ENCODE measurements around the gene MRI1. TPM values are rescaled to one million over a fixed set of nuclear protein-coding genes. Genes with fewer than 3 reads are reported as not detected.

Gene MRI1
- total and polyA plus RNA-seq, 2 donors (not counting 1 experiment from before 2014, with no cell fraction given), result 75.5 to 118 TPM

DNA sequence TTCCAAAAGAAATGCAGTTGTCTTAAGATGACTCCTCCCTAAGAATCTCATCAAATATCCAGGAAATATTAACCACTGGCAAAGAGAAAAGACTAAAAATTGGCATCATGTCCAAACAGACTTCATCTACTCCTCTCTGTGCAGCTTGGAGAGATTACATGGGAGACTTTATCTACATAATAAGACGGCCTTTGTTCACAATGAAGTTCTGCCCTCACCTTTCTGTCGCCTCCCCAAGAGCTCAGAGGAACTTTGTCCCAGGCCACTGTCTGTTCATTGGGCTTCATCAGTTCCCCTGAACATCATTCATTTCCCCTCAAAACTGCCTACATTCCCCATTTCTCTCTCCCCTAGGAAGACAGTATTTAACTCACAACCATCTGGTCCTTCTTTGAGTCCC lies 22.4 kb upstream of the MRI1 start:
- Histone ChIP-seq H3K36me3 (replicated peaks in 1 of 2; ENCODE audit: control extremely low read depth in 1 of 2, control insufficient read depth in 1 of 2, extremely low read depth in 1 of 2, insufficient read depth in 2 of 2, low read length in 1 of 2) (no peaks in the 10 kb centered on the region), H3K9ac (ENCODE audit: low read length) (no peak overlapping the region), H3K27me3 (replicated peaks in 1 of 4; ENCODE audit: control extremely low read depth in 1 of 4, control insufficient read depth in 3 of 4, insufficient read depth in 4 of 4, low read length in 3 of 4) (no peaks in the 10 kb centered on the region), H3K4me2 (replicated peaks; ENCODE audit: low read depth, low read length, poor library complexity, severe bottlenecking) (no peak overlapping the region), H3K79me2 (ENCODE audit: control insufficient read depth, insufficient read depth, low read length) (no peaks in the 10 kb centered on the region), H3K4me1 (ENCODE audit: control insufficient read depth in 2 of 2, insufficient read depth in 2 of 2, low read length in 2 of 2) (no peaks in the 10 kb centered on the region), H4K20me1 (ENCODE audit: control insufficient read depth, insufficient read depth, low read length, poor library complexity, severe bottlenecking) (no peaks in the 10 kb centered on the region), H3K4me3 (ENCODE audit: control extremely low read depth in 1 of 5, extremely low read depth in 1 of 5, insufficient read depth in 1 of 5, low read depth in 2 of 5, low read length in 4 of 5) (no peak overlapping the region), H3K9me3 (ENCODE audit: control extremely low read depth in 1 of 3, control insufficient read depth in 2 of 3, insufficient read depth in 1 of 3, low read length in 2 of 3) (no peaks in the 10 kb centered on the region), H3K27ac (ENCODE audit: low read length in 2 of 2) (no peak overlapping the region), H2AFZ (ENCODE audit: insufficient read depth, low read depth, low read length, poor library complexity, severe bottlenecking) (no peak overlapping the region)
- ChIA-PET POLR2A (interaction anchor here (0.5 kb wide), 1 partner anchor 46 kb away, joined by 6 read pairs; no protein-coding TSS in a partner anchor), CTCF (interaction anchor here (0.6 kb wide), 1 partner anchor 49 kb away, joined by 3 read pairs; no protein-coding TSS in a partner anchor)
- Mint-ChIP-seq H3K9me3 (ENCODE audit: insufficient read depth) (no peaks in the 10 kb centered on the region), H3K27me3 (no peaks in the 10 kb centered on the region), H3K4me3 (no peak overlapping the region), H3K4me1 (peaks cover 2% of the 10 kb centered on the region), H3K27ac (no peak overlapping the region)
- 83% methylated on average over 1 of the region's 2 CpGs for WGBS (ENCODE audit: insufficient coverage)
- no peak for ATAC-seq (ENCODE audit: low read depth)
- no peak for TF ChIP-seq EZH2 (IDR thresholded peaks at IDR 0.05; ENCODE audit: borderline replicate concordance, insufficient read depth, low read depth, low read length, poor library complexity, severe bottlenecking)
- TF ChIP-seq, protein P1, sequence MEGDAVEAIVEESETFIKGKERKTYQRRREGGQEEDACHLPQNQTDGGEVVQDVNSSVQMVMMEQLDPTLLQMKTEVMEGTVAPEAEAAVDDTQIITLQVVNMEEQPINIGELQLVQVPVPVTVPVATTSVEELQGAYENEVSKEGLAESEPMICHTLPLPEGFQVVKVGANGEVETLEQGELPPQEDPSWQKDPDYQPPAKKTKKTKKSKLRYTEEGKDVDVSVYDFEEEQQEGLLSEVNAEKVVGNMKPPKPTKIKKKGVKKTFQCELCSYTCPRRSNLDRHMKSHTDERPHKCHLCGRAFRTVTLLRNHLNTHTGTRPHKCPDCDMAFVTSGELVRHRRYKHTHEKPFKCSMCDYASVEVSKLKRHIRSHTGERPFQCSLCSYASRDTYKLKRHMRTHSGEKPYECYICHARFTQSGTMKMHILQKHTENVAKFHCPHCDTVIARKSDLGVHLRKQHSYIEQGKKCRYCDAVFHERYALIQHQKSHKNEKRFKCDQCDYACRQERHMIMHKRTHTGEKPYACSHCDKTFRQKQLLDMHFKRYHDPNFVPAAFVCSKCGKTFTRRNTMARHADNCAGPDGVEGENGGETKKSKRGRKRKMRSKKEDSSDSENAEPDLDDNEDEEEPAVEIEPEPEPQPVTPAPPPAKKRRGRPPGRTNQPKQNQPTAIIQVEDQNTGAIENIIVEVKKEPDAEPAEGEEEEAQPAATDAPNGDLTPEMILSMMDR (IDR thresholded peaks at IDR 0.05), result no peak
- intact Hi-C loops (cut with micrococcal nuclease), result loop anchor here (10.0 kb wide), 1 partner anchor 1813 kb away; no protein-coding TSS in a partner anchor
- DNase-seq, result no peak

- Histone ChIP-seq H3K27ac (ENCODE audit: low read length in 2 of 2) (no peak overlapping the region), H3K27me3 (replicated peaks in 1 of 4; ENCODE audit: control extremely low read depth in 1 of 4, control insufficient read depth in 3 of 4, insufficient read depth in 4 of 4, low read length in 3 of 4) (no peaks in the 10 kb centered on the region), H3K4me2 (replicated peaks; ENCODE audit: low read depth, low read length, poor library complexity, severe bottlenecking) (no peak overlapping the region), H2AFZ (ENCODE audit: insufficient read depth, low read depth, low read length, poor library complexity, severe bottlenecking) (no peak overlapping the region), H3K9ac (ENCODE audit: low read length) (no peak overlapping the region), H3K4me3 (ENCODE audit: control extremely low read depth in 1 of 5, extremely low read depth in 1 of 5, insufficient read depth in 1 of 5, low read depth in 2 of 5, low read length in 4 of 5) (no peak overlapping the region), H3K4me1 (ENCODE audit: control insufficient read depth in 2 of 2, insufficient read depth in 2 of 2, low read length in 2 of 2) (peaks cover 3 to 5% of the 10 kb centered on the region in 2 donors), H3K36me3 (replicated peaks in 1 of 2; ENCODE audit: control extremely low read depth in 1 of 2, control insufficient read depth in 1 of 2, extremely low read depth in 1 of 2, insufficient read depth in 2 of 2, low read length in 1 of 2) (no peaks in the 10 kb centered on the region), H3K9me3 (ENCODE audit: control extremely low read depth in 1 of 3, control insufficient read depth in 2 of 3, insufficient read depth in 1 of 3, low read length in 2 of 3) (peaks cover 0 to 5% (median 0%) of the 10 kb centered on the region in 3 donors), H3K79me2 (ENCODE audit: control insufficient read depth, insufficient read depth, low read length) (peaks cover under 1% of the 10 kb centered on the region), H4K20me1 (ENCODE audit: control insufficient read depth, insufficient read depth, low read length, poor library complexity, severe bottlenecking) (no peaks in the 10 kb centered on the region)
- DNase-seq (no peak), ATAC-seq (ENCODE audit: low read depth) (no peak)
- intact Hi-C loops (cut with micrococcal nuclease), result loop anchor here (10.0 kb wide), 1 partner anchor 1812 kb away; no protein-coding TSS in a partner anchor
- H3K9me3 Mint-ChIP-seq (ENCODE audit: insufficient read depth), result no peaks in the 10 kb centered on the region
- TF ChIP-seq, protein P1 (IDR thresholded peaks at IDR 0.05), result no peak
- no peak for TF ChIP-seq EZH2 (IDR thresholded peaks at IDR 0.05; ENCODE audit: borderline replicate concordance, insufficient read depth, low read depth, low read length, poor library complexity, severe bottlenecking)
- no peak overlapping the region for H3K4me3 Mint-ChIP-seq
- no peaks in the 10 kb centered on the region for H3K27me3 Mint-ChIP-seq
- H3K27ac Mint-ChIP-seq, result no peak overlapping the region
- CTCF ChIA-PET, result no interaction called here
- POLR2A ChIA-PET, result no interaction called here
- no CpG with 5 or more reads among the region's 1 CpG for WGBS (ENCODE audit: insufficient coverage)
- H3K4me1 Mint-ChIP-seq, result peaks cover 9% of the 10 kb centered on the region
Measured at GRCh38 chr19:13742756-13743155, 21.6 kb upstream of the MRI1 start.

Data from B cell (primary cell).